Right lobe of liver (tissue), 4 donors: ENCODE measurements around the gene DNAH14.

ENCODE experiments used
- POLR2A ChIP-seq: fragments of 450-650 bp; IDR thresholded peaks from one replicate; pipeline ENCODE4 v1.6.1; 2017; ENCODE audit warnings: antibody characterized with exemption, mild to moderate bottlenecking
- TF ChIP-seq, protein P1 (sequence below), 4 donors: fragments of 200-600 bp in 3 of 4; fragments of 450-650 bp in 1 of 4; IDR thresholded peaks; one replicate each; pipeline versions ENCODE4 v1.5.1 to v1.8.0; 2016 to 2022; ENCODE audit warnings: antibody characterized with exemption in 4 of 4, mild to moderate bottlenecking in 2 of 4
- donor health status: DM: no; HTN: no; CAD: no.
- donor health status: DM: no; HTN: no; CAD: no.
- donor health status: DM: no; HTN: yes; CAD: no.

DNA sequence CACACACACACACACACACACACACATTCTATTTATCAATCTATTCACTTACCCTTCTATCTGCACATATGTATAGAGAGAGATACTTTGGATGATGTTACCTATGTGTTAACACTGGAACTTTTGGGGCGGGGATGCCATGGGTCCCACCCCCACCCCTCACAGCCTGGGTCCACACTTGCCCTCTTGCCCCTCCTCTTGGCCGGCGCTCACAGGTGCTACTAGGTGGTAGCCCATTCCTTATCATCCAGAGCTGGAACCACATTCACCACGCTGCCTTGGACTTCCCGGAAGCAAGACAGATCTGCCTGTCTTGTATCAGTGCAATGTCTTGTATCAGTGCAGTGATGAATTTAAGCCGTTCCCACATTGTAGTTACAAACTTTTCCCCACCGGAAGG, 413.2 kb downstream of the DNAH14 start:
- TF ChIP-seq POLR2A = no peak
- TF ChIP-seq, protein P1, sequence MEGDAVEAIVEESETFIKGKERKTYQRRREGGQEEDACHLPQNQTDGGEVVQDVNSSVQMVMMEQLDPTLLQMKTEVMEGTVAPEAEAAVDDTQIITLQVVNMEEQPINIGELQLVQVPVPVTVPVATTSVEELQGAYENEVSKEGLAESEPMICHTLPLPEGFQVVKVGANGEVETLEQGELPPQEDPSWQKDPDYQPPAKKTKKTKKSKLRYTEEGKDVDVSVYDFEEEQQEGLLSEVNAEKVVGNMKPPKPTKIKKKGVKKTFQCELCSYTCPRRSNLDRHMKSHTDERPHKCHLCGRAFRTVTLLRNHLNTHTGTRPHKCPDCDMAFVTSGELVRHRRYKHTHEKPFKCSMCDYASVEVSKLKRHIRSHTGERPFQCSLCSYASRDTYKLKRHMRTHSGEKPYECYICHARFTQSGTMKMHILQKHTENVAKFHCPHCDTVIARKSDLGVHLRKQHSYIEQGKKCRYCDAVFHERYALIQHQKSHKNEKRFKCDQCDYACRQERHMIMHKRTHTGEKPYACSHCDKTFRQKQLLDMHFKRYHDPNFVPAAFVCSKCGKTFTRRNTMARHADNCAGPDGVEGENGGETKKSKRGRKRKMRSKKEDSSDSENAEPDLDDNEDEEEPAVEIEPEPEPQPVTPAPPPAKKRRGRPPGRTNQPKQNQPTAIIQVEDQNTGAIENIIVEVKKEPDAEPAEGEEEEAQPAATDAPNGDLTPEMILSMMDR (IDR thresholded peaks at IDR 0.05) = no peak
